HEK293 (cell line): ENCODE data around the gene CDK19.

ENCODE experiments used
- CTCF ChIA-PET: fragments of 350-600 bp; formaldehyde crosslinking; extraction: SDS; loops from one replicate; lab custom pipeline; 2021; ENCODE audit warnings: antibody characterized with exemption; lab: Yijun Ruan, JAX
- POLR2A ChIA-PET: fragments of 300-600 bp; formaldehyde crosslinking; extraction: SDS; loops from one replicate; lab custom pipeline; 2020; ENCODE audit warnings: antibody characterized with exemption, inconsistent platforms; lab: Yijun Ruan, JAX
- H3K27ac ChIP-seq: fragments of 200-500 bp; sonication (Bioruptor generic); 2 replicates; pipeline ENCODE4 v1.5.1; 2014; ENCODE audit warnings: low read depth, low read length, control low read depth, inconsistent platforms; ENCODE audit errors: extremely low read depth
- H3K36me3 ChIP-seq, 2 experiments: fragments of 200-500 bp in 1 of 2; sonication (Bioruptor generic) in 1 of 2; 1 replicate in 1 of 2; 2 replicates in 1 of 2; pipeline ENCODE4 v1.5.1; 2014 to 2017; ENCODE audit warnings: inconsistent platforms in 2 of 2, low read length in 2 of 2; ENCODE audit not compliant: control insufficient read depth in 2 of 2, insufficient read depth in 1 of 2
- H3K4me1 ChIP-seq: fragments of 200-500 bp; sonication (Bioruptor generic); 2 replicates; pipeline ENCODE4 v1.5.1; 2014; ENCODE audit warnings: mild to moderate bottlenecking, low read length, inconsistent platforms; ENCODE audit not compliant: control insufficient read depth, insufficient read depth
- H3K4me3 ChIP-seq: 2 replicates; pipeline ENCODE4 v1.5.1; 2011; ENCODE audit warnings: low read depth, mild to moderate bottlenecking, control low read depth, low read length, moderate library complexity
- H3K9me3 ChIP-seq: fragments of 200-500 bp; sonication (Bioruptor generic); 2 replicates; pipeline ENCODE4 v1.5.1; 2014; ENCODE audit warnings: low read depth, low read length, inconsistent platforms; ENCODE audit not compliant: control insufficient read depth, insufficient read depth
- EGR2 ChIP-seq: fragments of 450-650 bp; formaldehyde crosslinking; IDR thresholded peaks from 2 replicates; pipeline ENCODE4 v1.5.1; 2016; ENCODE audit warnings: low read depth, missing biosample characterization, missing genetic modification characterization
- GLIS2 ChIP-seq: fragments of 450-650 bp; formaldehyde crosslinking; IDR thresholded peaks from 2 replicates; pipeline ENCODE4 v1.5.1; 2016; ENCODE audit warnings: missing biosample characterization, missing genetic modification characterization
- SCRT2 ChIP-seq: fragments of 450-650 bp; formaldehyde crosslinking; IDR thresholded peaks from 2 replicates; pipeline ENCODE4 v1.5.1; 2016; ENCODE audit warnings: missing biosample characterization, missing genetic modification characterization
- ZFP41 ChIP-seq: fragments of 450-650 bp; formaldehyde crosslinking; IDR thresholded peaks from 2 replicates; pipeline ENCODE4 v1.5.1; 2016; ENCODE audit warnings: missing biosample characterization, missing genetic modification characterization, borderline replicate concordance
- ZNF19 ChIP-seq: fragments of 450-650 bp; formaldehyde crosslinking; IDR thresholded peaks from 2 replicates; pipeline ENCODE4; 2016; ENCODE audit warnings: missing biosample characterization, missing genetic modification characterization, low read depth
- ZNF211 ChIP-seq: fragments of 450-650 bp; formaldehyde crosslinking; IDR thresholded peaks from 2 replicates; pipeline ENCODE4 v1.5.1; 2016; ENCODE audit warnings: low read depth, missing biosample characterization, missing genetic modification characterization
- ZNF239 ChIP-seq: fragments of 450-650 bp; formaldehyde crosslinking; IDR thresholded peaks from 2 replicates; pipeline ENCODE4 v1.5.1; 2016; ENCODE audit warnings: missing biosample characterization, missing genetic modification characterization
- ZNF274 ChIP-seq, 2 experiments: fragments of 200-500 bp in 1 of 2; fragments of 450-650 bp in 1 of 2; sonication (Bioruptor generic) in 1 of 2; formaldehyde crosslinking in 1 of 2; IDR thresholded peaks; 2 replicates each; pipeline versions ENCODE4 v1.5.1 to v1.6.1; 2014 to 2016; ENCODE audit warnings: borderline replicate concordance in 1 of 2, inconsistent platforms in 1 of 2, low read length in 1 of 2, missing biosample characterization in 1 of 2, missing genetic modification characterization in 1 of 2
- ZNF302 ChIP-seq: fragments of 450-650 bp; formaldehyde crosslinking; IDR thresholded peaks from 2 replicates; pipeline ENCODE4 v1.5.1; 2016; ENCODE audit warnings: missing biosample characterization, missing genetic modification characterization, low read depth
- ZNF391 ChIP-seq: fragments of 450-650 bp; formaldehyde crosslinking; IDR thresholded peaks from 2 replicates; pipeline ENCODE4 v1.5.1; 2016; ENCODE audit warnings: low read depth, missing biosample characterization, missing genetic modification characterization, borderline replicate concordance
- ZNF404 ChIP-seq: fragments of 450-650 bp; formaldehyde crosslinking; IDR thresholded peaks from 2 replicates; pipeline ENCODE4 v1.5.1; 2017; ENCODE audit warnings: missing biosample characterization, missing genetic modification characterization
- ZNF558 ChIP-seq: fragments of 450-650 bp; formaldehyde crosslinking; IDR thresholded peaks from 2 replicates; pipeline ENCODE4 v1.5.1; 2016; ENCODE audit warnings: missing biosample characterization, missing genetic modification characterization
- ZNF596 ChIP-seq: fragments of 450-650 bp; IDR thresholded peaks from 2 replicates; pipeline ENCODE4 v1.5.0; 2018; ENCODE audit warnings: missing biosample characterization, mild to moderate bottlenecking, missing genetic modification characterization, moderate library complexity
- ZNF658 ChIP-seq: fragments of 450-650 bp; formaldehyde crosslinking; IDR thresholded peaks from 2 replicates; pipeline ENCODE4; 2016; ENCODE audit warnings: missing biosample characterization, missing genetic modification characterization
- ZNF776 ChIP-seq: fragments of 450-650 bp; formaldehyde crosslinking; IDR thresholded peaks from 2 replicates; pipeline ENCODE4 v1.5.0; 2017; ENCODE audit warnings: missing biosample characterization, missing genetic modification characterization, borderline replicate concordance
- ZSCAN23 ChIP-seq: fragments of 450-650 bp; formaldehyde crosslinking; IDR thresholded peaks from 2 replicates; pipeline ENCODE4 v1.5.1; 2016; ENCODE audit warnings: missing biosample characterization, missing genetic modification characterization
- TF ChIP-seq, protein P1 (sequence below): fragments of 450-650 bp; formaldehyde crosslinking; IDR thresholded peaks from 2 replicates; pipeline ENCODE4 v1.5.1; 2016; ENCODE audit warnings: missing biosample characterization, missing genetic modification characterization
- TF ChIP-seq, protein P2 (sequence below): fragments of 450-650 bp; formaldehyde crosslinking; IDR thresholded peaks from 2 replicates; pipeline ENCODE4 v1.5.1; 2017; ENCODE audit warnings: missing biosample characterization, mild to moderate bottlenecking, missing genetic modification characterization, moderate library complexity
- TF ChIP-seq, protein P3 (sequence below): IDR thresholded peaks from 2 replicates; pipeline ENCODE4 v1.6.1; 2011; ENCODE audit warnings: mild to moderate bottlenecking, low read depth, low read length, borderline replicate concordance

The CDK19 gene

DNA sequence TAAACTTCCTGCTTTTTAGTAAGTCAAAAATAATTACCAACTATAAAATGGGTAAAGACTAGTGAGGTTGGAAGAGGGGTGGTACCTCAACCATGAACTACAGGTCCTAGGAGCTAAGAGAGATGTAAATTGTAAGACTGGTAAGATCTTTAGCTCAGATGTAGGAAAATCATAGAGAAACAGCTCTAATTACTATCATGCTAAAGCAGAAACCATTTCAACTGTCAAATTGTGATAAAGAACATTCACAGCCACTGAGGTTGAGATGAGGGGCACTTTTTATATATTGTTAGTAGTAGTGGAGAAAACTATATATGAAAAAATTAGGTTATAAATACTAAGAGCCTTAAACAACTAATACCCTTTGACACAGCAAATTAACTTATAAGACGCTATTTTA, 20.0 kb downstream of the CDK19 start:
- Histone ChIP-seq H3K4me3 (no peak overlapping the region), H3K27ac (no peak overlapping the region), H3K9me3 (no peaks in the 10 kb centered on the region), H3K4me1 (no peaks in the 10 kb centered on the region), H3K36me3 (no peaks in the 10 kb centered on the region)
- no peak for TF ChIP-seq ZSCAN23 (tag by site-specific recombination)
- CTCF ChIA-PET = interaction anchor here (0.7 kb wide), 1 partner anchor 10 kb away, joined by 3 read pairs; no protein-coding TSS in a partner anchor
- POLR2A ChIA-PET = no interaction called here

DNA sequence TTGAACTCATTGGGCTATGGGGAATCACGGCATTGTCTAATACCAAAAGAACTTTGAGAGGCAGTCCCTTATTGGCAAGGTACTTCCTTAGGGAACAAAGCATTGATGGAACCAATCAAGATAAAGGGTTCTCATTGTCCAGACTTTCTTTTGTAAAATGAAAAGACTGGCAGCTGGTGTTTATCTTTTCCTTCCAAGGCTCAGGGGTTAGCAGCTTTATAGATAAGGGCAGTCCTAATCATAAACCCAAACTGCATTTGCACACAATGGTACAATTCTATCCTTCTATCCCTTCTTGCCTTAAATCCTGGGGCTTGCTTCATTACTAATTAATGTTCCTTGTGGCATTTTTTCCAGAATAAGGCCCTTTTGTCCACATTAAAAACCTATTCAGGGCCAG, 28.6 kb downstream of the CDK19 start:
- CTCF ChIA-PET = interaction anchor here (0.6 kb wide), 1 partner anchor 11 kb away, joined by 3 read pairs; no protein-coding TSS in a partner anchor
- POLR2A ChIA-PET = no interaction called here
- peaks cover 5% of the 10 kb centered on the region; the same call in 1 of the 2 replicates for H3K4me1 ChIP-seq
- H3K36me3 ChIP-seq = no peaks in the 10 kb centered on the region
- no peaks in the 10 kb centered on the region; the same call in none of the 2 replicates for H3K9me3 ChIP-seq
- H3K27ac ChIP-seq = no peak overlapping the region
- no peak overlapping the region for H3K4me3 ChIP-seq
- TF ChIP-seq, protein P1, sequence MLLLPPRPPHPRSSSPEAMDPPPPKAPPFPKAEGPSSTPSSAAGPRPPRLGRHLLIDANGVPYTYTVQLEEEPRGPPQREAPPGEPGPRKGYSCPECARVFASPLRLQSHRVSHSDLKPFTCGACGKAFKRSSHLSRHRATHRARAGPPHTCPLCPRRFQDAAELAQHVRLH (tag by site-specific recombination) = no peak

DNA sequence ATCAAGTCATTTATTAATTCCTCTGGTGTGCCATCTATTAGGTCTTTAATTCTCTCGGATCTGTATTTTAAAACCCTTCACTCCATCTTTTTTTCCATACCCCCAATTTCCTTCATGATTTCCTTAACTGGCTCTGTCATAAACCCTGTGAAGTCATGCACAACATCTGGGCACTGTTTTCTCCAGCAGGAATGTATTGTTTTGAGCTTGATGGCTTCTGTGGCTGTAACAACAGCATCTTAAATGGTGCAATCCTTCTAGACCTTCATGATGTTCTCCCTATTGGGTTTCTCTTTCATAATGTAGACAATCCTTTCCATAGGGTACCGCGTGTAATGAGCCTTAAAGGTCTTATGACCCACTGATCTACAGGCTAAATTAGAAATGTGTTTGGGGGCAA, 29.0 kb downstream of the CDK19 start:
- POLR2A ChIA-PET = no interaction called here
- H3K36me3 ChIP-seq = no peaks in the 10 kb centered on the region
- CTCF ChIA-PET = no interaction called here
- peaks cover 5% of the 10 kb centered on the region; the same call in 1 of the 2 replicates for H3K4me1 ChIP-seq
- H3K27ac ChIP-seq = no peak overlapping the region
- H3K4me3 ChIP-seq = no peak overlapping the region
- TF ChIP-seq ZNF658 (tag by site-specific recombination) (no peak), ZNF274 (IDR thresholded peaks at IDR 0.05; ENCODE audit: low read length) (no peak), ZNF274 (tag by site-specific recombination; IDR thresholded peaks at IDR 0.05; ENCODE audit: borderline replicate concordance) (no peak), ZNF558 (tag by site-specific recombination) (no peak), ZNF391 (no peak), EGR2 (no peak), GLIS2 (no peak), ZNF19 (tag by site-specific recombination) (no peak), ZFP41 (tag by site-specific recombination) (no peak), ZNF302 (tag by site-specific recombination) (no peak), ZNF211 (tag by site-specific recombination) (no peak), ZNF776 (tag by site-specific recombination) (no peak), ZNF596 (no peak), ZNF404 (no peak), SCRT2 (tag by site-specific recombination) (no peak), ZNF239 (tag by site-specific recombination) (no peak)
- TF ChIP-seq, protein P2, sequence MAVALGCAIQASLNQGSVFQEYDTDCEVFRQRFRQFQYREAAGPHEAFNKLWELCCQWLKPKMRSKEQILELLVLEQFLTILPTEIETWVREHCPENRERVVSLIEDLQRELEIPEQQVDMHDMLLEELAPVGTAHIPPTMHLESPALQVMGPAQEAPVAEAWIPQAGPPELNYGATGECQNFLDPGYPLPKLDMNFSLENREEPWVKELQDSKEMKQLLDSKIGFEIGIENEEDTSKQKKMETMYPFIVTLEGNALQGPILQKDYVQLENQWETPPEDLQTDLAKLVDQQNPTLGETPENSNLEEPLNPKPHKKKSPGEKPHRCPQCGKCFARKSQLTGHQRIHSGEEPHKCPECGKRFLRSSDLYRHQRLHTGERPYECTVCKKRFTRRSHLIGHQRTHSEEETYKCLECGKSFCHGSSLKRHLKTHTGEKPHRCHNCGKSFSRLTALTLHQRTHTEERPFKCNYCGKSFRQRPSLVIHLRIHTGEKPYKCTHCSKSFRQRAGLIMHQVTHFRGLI (tag by site-specific recombination) = no peak
- TF ChIP-seq, protein P3, sequence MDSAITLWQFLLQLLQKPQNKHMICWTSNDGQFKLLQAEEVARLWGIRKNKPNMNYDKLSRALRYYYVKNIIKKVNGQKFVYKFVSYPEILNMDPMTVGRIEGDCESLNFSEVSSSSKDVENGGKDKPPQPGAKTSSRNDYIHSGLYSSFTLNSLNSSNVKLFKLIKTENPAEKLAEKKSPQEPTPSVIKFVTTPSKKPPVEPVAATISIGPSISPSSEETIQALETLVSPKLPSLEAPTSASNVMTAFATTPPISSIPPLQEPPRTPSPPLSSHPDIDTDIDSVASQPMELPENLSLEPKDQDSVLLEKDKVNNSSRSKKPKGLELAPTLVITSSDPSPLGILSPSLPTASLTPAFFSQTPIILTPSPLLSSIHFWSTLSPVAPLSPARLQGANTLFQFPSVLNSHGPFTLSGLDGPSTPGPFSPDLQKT = no peak
- no peaks in the 10 kb centered on the region; the same call in none of the 2 replicates for H3K9me3 ChIP-seq
